SK-N-SH treated with all-trans-retinoic acid at 6 μM for 48 hours (cell line): Measurements from ENCODE around the gene KSR2.

ENCODE experiments used
- ATAC-seq: fragments of 200-7000 bp; cut with Tn5 transposase; 3 replicates; pipeline ENCODE4 v1.9.1; 2020; ENCODE audit warnings: mild to moderate bottlenecking, moderate library complexity
- ARNTL ChIP-seq: fragments of 450-650 bp; formaldehyde crosslinking; IDR thresholded peaks from 2 replicates; pipeline ENCODE4 v1.5.0; 2020; ENCODE audit warnings: low read depth, mild to moderate bottlenecking, moderate library complexity, borderline replicate concordance
- BACH2 ChIP-seq: fragments of 250-450 bp; sonication (Bioruptor Pico); IDR thresholded peaks from 2 replicates; pipeline ENCODE4 v1.9.0; 2021; ENCODE audit warnings: mild to moderate bottlenecking, borderline replicate concordance
- CSDC2 ChIP-seq: fragments of 250-450 bp; sonication (Bioruptor Pico); IDR thresholded peaks from 2 replicates; pipeline ENCODE4 v1.5.0; 2020; ENCODE audit warnings: mild to moderate bottlenecking, moderate library complexity
- ESRRG ChIP-seq: fragments of 250-450 bp; sonication (Bioruptor Pico); IDR thresholded peaks from 2 replicates; pipeline ENCODE4 v1.6.1; 2021; ENCODE audit warnings: mild to moderate bottlenecking
- GLIS3 ChIP-seq: fragments of 250-450 bp; sonication (Bioruptor Pico); IDR thresholded peaks from 2 replicates; pipeline ENCODE4 v1.5.0; 2020; ENCODE audit warnings: mild to moderate bottlenecking, moderate library complexity
- ISL1 ChIP-seq: fragments of 250-450 bp; sonication (Bioruptor Pico); IDR thresholded peaks from 2 replicates; pipeline ENCODE4 v2.1.2; 2022; ENCODE audit warnings: mild to moderate bottlenecking, moderate library complexity
- OSR1 ChIP-seq: fragments of 250-450 bp; sonication (Bioruptor Pico); IDR thresholded peaks from 2 replicates; pipeline ENCODE4 v1.8.0; 2022; ENCODE audit warnings: moderate library complexity, mild to moderate bottlenecking, inconsistent platforms
- PPARA ChIP-seq: fragments of 250-450 bp; sonication (Bioruptor Pico); IDR thresholded peaks from 2 replicates; pipeline ENCODE4 v1.5.0; 2020; ENCODE audit warnings: mild to moderate bottlenecking, borderline replicate concordance
- SNAI2 ChIP-seq: fragments of 250-450 bp; sonication (Bioruptor Pico); IDR thresholded peaks from 2 replicates; pipeline ENCODE4 v1.5.0; 2020; ENCODE audit warnings: mild to moderate bottlenecking, moderate library complexity
- TCF4 ChIP-seq: fragments of 250-450 bp; sonication (Bioruptor Pico); IDR thresholded peaks from 2 replicates; pipeline ENCODE4 v1.8.0; 2021; ENCODE audit warnings: mild to moderate bottlenecking, moderate library complexity, borderline replicate concordance
- TOX ChIP-seq: fragments of 250-450 bp; sonication (Bioruptor Pico); IDR thresholded peaks from 2 replicates; pipeline ENCODE4 v1.8.0; 2021; ENCODE audit warnings: mild to moderate bottlenecking, moderate library complexity, borderline replicate concordance
- ZC3H10 ChIP-seq: fragments of 250-450 bp; sonication (Bioruptor Pico); IDR thresholded peaks from 2 replicates; pipeline ENCODE4 v1.5.1; 2021; ENCODE audit warnings: mild to moderate bottlenecking, moderate library complexity
- ZFP3 ChIP-seq: fragments of 250-450 bp; sonication (Bioruptor Pico); IDR thresholded peaks from 2 replicates; pipeline ENCODE4 v1.5.0; 2020; ENCODE audit warnings: mild to moderate bottlenecking, moderate library complexity
- ZFP30 ChIP-seq: fragments of 450-650 bp; formaldehyde crosslinking; IDR thresholded peaks from 2 replicates; pipeline ENCODE4 v1.5.0; 2022; ENCODE audit warnings: mild to moderate bottlenecking, moderate library complexity
- ZNF70 ChIP-seq: fragments of 450-650 bp; formaldehyde crosslinking; IDR thresholded peaks from 2 replicates; pipeline ENCODE4 v1.5.0; 2020; ENCODE audit warnings: mild to moderate bottlenecking, moderate library complexity
- ZNF8 ChIP-seq: fragments of 450-650 bp; formaldehyde crosslinking; IDR thresholded peaks from 2 replicates; pipeline ENCODE4 v1.5.0; 2020; ENCODE audit warnings: mild to moderate bottlenecking, moderate library complexity
- TF ChIP-seq, protein P1 (sequence below): fragments of 250-450 bp; sonication (Bioruptor Pico); IDR thresholded peaks from 2 replicates; pipeline ENCODE4 v1.5.1; 2021; ENCODE audit warnings: mild to moderate bottlenecking, moderate library complexity
- TF ChIP-seq, protein P2 (sequence below): fragments of 250-450 bp; sonication (Bioruptor Pico); IDR thresholded peaks from 2 replicates; pipeline ENCODE4 v1.8.0; 2020; ENCODE audit warnings: mild to moderate bottlenecking, moderate library complexity, borderline replicate concordance
- TF ChIP-seq, protein P3 (sequence below): fragments of 250-450 bp; sonication (Bioruptor Pico); IDR thresholded peaks from 2 replicates; pipeline ENCODE4 v1.5.0; 2020; ENCODE audit warnings: mild to moderate bottlenecking, moderate library complexity
- TF ChIP-seq, protein P4 (sequence below): fragments of 250-450 bp; sonication (Bioruptor Pico); IDR thresholded peaks from 2 replicates; pipeline ENCODE4 v1.5.1; 2020; ENCODE audit warnings: low read depth, mild to moderate bottlenecking, moderate library complexity

KSR2 gene

DNA sequence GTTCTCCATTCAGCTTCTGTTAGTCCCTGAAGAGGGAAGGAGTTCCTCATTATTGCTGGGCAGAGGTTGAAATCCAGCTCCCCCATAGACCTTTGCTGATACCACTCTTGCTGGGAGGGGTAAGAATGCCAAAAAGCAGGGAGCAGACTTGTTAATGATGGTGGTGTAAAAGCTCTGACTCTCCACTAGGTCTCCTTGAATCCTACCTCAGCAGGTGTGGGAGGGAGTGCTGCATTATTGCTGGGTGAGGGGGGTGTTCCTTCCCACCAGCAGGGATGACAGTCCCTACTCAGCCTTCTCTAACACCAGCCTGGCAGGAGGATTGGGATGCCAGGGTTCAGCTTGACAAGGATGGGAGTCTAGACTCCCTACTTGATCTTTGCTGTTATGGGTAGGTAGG, 421.6 kb downstream of the KSR2 start:
- no peak for ATAC-seq
- TF ChIP-seq ZC3H10 (CRISPR knock-in tag) (no peak), OSR1 (no peak), ZNF8 (CRISPR knock-in tag) (no peak), TOX (CRISPR knock-in tag) (no peak), SNAI2 (CRISPR knock-in tag) (no peak)
- TF ChIP-seq, all 23 proteins: peak for 0

DNA sequence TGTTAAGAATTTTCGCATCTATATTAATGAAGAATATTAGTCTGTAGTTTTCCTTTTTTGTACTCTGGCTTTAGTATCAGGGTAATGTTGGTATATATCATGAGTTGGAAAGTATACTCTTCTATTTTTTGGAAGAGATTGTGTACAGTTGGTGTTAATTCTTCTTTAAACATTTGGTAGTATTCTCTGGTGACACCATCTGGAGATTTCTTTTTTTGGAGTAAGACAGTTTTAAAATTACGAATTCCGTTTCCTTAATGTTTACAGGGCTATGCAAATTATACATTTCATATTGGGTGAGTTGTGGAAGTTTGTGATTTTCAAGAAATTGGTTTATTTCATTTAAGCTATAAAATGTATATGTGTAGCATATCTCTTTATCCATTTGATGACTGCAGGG, 423.6 kb downstream of the KSR2 start:
- no peak for ATAC-seq
- TF ChIP-seq, protein P1, sequence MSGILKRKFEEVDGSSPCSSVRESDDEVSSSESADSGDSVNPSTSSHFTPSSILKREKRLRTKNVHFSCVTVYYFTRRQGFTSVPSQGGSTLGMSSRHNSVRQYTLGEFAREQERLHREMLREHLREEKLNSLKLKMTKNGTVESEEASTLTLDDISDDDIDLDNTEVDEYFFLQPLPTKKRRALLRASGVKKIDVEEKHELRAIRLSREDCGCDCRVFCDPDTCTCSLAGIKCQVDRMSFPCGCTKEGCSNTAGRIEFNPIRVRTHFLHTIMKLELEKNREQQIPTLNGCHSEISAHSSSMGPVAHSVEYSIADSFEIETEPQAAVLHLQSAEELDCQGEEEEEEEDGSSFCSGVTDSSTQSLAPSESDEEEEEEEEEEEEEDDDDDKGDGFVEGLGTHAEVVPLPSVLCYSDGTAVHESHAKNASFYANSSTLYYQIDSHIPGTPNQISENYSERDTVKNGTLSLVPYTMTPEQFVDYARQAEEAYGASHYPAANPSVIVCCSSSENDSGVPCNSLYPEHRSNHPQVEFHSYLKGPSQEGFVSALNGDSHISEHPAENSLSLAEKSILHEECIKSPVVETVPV (CRISPR knock-in tag) = no peak
- TF ChIP-seq, protein P2, sequence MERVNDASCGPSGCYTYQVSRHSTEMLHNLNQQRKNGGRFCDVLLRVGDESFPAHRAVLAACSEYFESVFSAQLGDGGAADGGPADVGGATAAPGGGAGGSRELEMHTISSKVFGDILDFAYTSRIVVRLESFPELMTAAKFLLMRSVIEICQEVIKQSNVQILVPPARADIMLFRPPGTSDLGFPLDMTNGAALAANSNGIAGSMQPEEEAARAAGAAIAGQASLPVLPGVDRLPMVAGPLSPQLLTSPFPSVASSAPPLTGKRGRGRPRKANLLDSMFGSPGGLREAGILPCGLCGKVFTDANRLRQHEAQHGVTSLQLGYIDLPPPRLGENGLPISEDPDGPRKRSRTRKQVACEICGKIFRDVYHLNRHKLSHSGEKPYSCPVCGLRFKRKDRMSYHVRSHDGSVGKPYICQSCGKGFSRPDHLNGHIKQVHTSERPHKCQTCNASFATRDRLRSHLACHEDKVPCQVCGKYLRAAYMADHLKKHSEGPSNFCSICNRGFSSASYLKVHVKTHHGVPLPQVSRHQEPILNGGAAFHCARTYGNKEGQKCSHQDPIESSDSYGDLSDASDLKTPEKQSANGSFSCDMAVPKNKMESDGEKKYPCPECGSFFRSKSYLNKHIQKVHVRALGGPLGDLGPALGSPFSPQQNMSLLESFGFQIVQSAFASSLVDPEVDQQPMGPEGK (CRISPR knock-in tag) = no peak
- TF ChIP-seq ZNF8 (CRISPR knock-in tag) (no peak), GLIS3 (CRISPR knock-in tag) (no peak), BACH2 (no peak), OSR1 (no peak), ARNTL (CRISPR knock-in tag) (no peak), ZNF70 (CRISPR knock-in tag) (no peak), ZFP30 (CRISPR knock-in tag) (no peak), SNAI2 (CRISPR knock-in tag) (no peak)
- TF ChIP-seq, protein P3, sequence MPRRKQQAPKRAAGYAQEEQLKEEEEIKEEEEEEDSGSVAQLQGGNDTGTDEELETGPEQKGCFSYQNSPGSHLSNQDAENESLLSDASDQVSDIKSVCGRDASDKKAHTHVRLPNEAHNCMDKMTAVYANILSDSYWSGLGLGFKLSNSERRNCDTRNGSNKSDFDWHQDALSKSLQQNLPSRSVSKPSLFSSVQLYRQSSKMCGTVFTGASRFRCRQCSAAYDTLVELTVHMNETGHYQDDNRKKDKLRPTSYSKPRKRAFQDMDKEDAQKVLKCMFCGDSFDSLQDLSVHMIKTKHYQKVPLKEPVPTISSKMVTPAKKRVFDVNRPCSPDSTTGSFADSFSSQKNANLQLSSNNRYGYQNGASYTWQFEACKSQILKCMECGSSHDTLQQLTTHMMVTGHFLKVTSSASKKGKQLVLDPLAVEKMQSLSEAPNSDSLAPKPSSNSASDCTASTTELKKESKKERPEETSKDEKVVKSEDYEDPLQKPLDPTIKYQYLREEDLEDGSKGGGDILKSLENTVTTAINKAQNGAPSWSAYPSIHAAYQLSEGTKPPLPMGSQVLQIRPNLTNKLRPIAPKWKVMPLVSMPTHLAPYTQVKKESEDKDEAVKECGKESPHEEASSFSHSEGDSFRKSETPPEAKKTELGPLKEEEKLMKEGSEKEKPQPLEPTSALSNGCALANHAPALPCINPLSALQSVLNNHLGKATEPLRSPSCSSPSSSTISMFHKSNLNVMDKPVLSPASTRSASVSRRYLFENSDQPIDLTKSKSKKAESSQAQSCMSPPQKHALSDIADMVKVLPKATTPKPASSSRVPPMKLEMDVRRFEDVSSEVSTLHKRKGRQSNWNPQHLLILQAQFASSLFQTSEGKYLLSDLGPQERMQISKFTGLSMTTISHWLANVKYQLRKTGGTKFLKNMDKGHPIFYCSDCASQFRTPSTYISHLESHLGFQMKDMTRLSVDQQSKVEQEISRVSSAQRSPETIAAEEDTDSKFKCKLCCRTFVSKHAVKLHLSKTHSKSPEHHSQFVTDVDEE (CRISPR knock-in tag) = no peak
- TF ChIP-seq, protein P4, sequence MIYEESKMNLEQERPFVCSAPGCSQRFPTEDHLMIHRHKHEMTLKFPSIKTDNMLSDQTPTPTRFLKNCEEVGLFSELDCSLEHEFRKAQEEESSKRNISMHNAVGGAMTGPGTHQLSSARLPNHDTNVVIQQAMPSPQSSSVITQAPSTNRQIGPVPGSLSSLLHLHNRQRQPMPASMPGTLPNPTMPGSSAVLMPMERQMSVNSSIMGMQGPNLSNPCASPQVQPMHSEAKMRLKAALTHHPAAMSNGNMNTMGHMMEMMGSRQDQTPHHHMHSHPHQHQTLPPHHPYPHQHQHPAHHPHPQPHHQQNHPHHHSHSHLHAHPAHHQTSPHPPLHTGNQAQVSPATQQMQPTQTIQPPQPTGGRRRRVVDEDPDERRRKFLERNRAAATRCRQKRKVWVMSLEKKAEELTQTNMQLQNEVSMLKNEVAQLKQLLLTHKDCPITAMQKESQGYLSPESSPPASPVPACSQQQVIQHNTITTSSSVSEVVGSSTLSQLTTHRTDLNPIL (CRISPR knock-in tag) = no peak
- TF ChIP-seq, all 23 proteins: peak for 0

DNA sequence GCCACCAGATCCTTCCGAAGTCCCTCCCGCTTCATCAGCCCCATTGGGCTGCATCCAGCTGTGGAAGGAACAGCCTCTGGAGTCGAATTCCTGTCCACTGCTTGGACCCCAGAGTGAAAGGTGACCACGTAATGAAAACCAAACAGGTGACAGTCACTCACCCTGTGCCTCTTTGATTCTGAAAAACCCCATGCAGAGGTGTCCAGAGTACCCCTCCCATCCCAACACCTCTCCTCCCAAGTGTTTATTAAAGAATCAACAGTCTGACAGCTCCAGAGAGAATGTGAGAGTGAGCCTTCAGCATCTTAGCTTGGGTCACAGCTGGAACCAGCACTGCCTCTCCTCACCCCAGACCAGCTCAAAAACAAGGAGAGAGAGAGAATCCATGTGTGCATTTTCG, 428.8 kb downstream of the KSR2 start:
- no peak for ATAC-seq
- TF ChIP-seq PPARA (CRISPR knock-in tag) (no peak), ZFP3 (CRISPR knock-in tag) (no peak), CSDC2 (CRISPR knock-in tag) (no peak), ZFP30 (CRISPR knock-in tag) (no peak), TCF4 (CRISPR knock-in tag) (no peak)

DNA sequence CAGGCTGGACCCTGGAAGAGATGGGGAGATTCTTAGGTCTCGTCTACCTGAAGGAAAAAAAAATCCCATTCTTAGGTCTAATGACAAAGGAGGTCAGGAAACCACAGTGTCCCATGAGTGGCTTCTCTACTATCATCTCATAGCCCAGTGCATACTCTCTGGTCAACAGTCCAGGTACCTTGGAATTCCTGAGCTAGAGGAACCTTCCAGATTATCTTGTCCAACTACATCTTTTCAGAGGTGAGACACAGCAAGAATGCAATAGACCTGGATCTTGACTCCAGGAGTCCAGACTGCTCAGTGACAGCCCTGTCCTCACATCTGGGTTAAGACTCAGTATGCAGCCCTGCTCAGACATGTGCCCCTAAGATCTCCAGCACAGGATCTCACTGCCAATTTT, 429.9 kb downstream of the KSR2 start:
- ATAC-seq = no peak
- TF ChIP-seq ESRRG (no peak), ZNF8 (CRISPR knock-in tag) (no peak), GLIS3 (CRISPR knock-in tag) (no peak), CSDC2 (CRISPR knock-in tag) (no peak), ZFP3 (CRISPR knock-in tag) (no peak), ZFP30 (CRISPR knock-in tag) (no peak), BACH2 (no peak), TCF4 (CRISPR knock-in tag) (no peak), ZNF70 (CRISPR knock-in tag) (no peak), ISL1 (no peak), ZC3H10 (CRISPR knock-in tag) (no peak), OSR1 (no peak)
- TF ChIP-seq, protein P1 (CRISPR knock-in tag) = no peak
- TF ChIP-seq, protein P4 (CRISPR knock-in tag) = no peak
- TF ChIP-seq, protein P2 (CRISPR knock-in tag) = no peak
